SK-N-SH (cell line): Measurements from ENCODE around the gene MTAP. TPM values are rescaled to one million over a fixed set of nuclear protein-coding genes. Genes with fewer than 3 reads are reported as not detected.

ENCODE experiments used
- CTCF ChIA-PET: fragments of 300-600, 350-600 bp; formaldehyde crosslinking; extraction: SDS; loops from one replicate; lab custom pipeline; 2021; lab: Yijun Ruan, JAX
- POLR2A ChIA-PET: fragments of 350-600 bp; sonication (Branson Sonifier 250); formaldehyde crosslinking; extraction: SDS; loops from one replicate; lab custom pipeline; 2020; ENCODE audit warnings: antibody characterized with exemption, inconsistent platforms; lab: Yijun Ruan, JAX
- DNase-seq: peaks from one replicate; pipeline ENCODE4 v3.0.0; 2012
- H2AFZ ChIP-seq: fragments of 200-600 bp; sonication (generic); 2 replicates; pipeline ENCODE4 v1.8.1; 2016; ENCODE audit warnings: antibody characterized with exemption, mild to moderate bottlenecking, low read depth
- H3F3A ChIP-seq: fragments of 200-600 bp; sonication (generic); replicated peaks from 2 replicates; pipeline ENCODE3; 2016; ENCODE audit warnings: antibody characterized with exemption, mild to moderate bottlenecking; ENCODE audit not compliant: insufficient read depth
- H3K27ac ChIP-seq, 2 experiments: fragments of 200-500 bp in 1 of 2; fragments of 200-600 bp in 1 of 2; sonication (Bioruptor generic) in 1 of 2; sonication (generic), shearing (Covaris generic) in 1 of 2; 2 replicates each; pipeline versions ENCODE4 v1.5.1 to v1.6.1; 2014 to 2016; ENCODE audit warnings: low read depth in 2 of 2, inconsistent platforms in 1 of 2, low read length in 1 of 2, mild to moderate bottlenecking in 1 of 2, mixed read lengths in 1 of 2
- H3K27me3 ChIP-seq: fragments of 200-600 bp; sonication (generic), shearing (Covaris generic); 2 replicates; pipeline ENCODE4 v1.6.1; 2016; ENCODE audit warnings: mixed run types; ENCODE audit not compliant: insufficient read depth
- H3K36me3 ChIP-seq, 2 experiments: fragments of 200-500 bp in 1 of 2; fragments of 200-600 bp in 1 of 2; sonication (Bioruptor generic) in 1 of 2; sonication (generic) in 1 of 2; replicated peaks in 1 of 2; 2 replicates each; pipeline versions ENCODE3 to v1.5.1; 2014 to 2016; ENCODE audit warnings: low read length in 1 of 2, mild to moderate bottlenecking in 1 of 2; ENCODE audit not compliant: insufficient read depth in 2 of 2, control insufficient read depth in 1 of 2
- H3K4me1 ChIP-seq, 2 experiments: fragments of 200-500 bp in 1 of 2; fragments of 200-600 bp in 1 of 2; sonication (Bioruptor generic) in 1 of 2; sonication (generic), shearing (Covaris generic) in 1 of 2; 2 replicates each; pipeline versions ENCODE4 v1.5.1 to v1.6.1; 2014 to 2016; ENCODE audit warnings: low read depth in 1 of 2, low read length in 1 of 2, mixed run types in 1 of 2; ENCODE audit not compliant: insufficient read depth in 2 of 2, control insufficient read depth in 1 of 2
- H3K4me2 ChIP-seq: fragments of 200-600 bp; sonication (generic), shearing (Covaris generic); 2 replicates; pipeline ENCODE4 v1.6.1; 2017; ENCODE audit warnings: mixed run types
- H3K4me3 ChIP-seq, 2 experiments: fragments of 200-500 bp in 1 of 2; fragments of 200-600 bp in 1 of 2; sonication (Bioruptor generic) in 1 of 2; sonication (generic), shearing (Covaris generic) in 1 of 2; 2 replicates each; pipeline versions ENCODE4 v1.5.1 to v1.8.1; 2014 to 2016; ENCODE audit warnings: low read depth in 2 of 2, inconsistent platforms in 1 of 2, low read length in 1 of 2, mild to moderate bottlenecking in 1 of 2, mixed read lengths in 1 of 2, moderate library complexity in 1 of 2
- H3K79me2 ChIP-seq: fragments of 200-600 bp; sonication (generic); 2 replicates; pipeline ENCODE4 v1.8.1; 2017; ENCODE audit warnings: mild to moderate bottlenecking; ENCODE audit not compliant: insufficient read depth
- H3K9ac ChIP-seq: fragments of 200-600 bp; sonication (generic); 2 replicates; pipeline ENCODE4 v1.6.1; 2017; ENCODE audit warnings: mixed run types
- H3K9me2 ChIP-seq: fragments of 200-600 bp; sonication (generic); 2 replicates; pipeline ENCODE4 v1.6.1; 2017; ENCODE audit warnings: mixed run types
- H3K9me3 ChIP-seq: fragments of 200-600 bp; sonication (generic); 2 replicates; pipeline ENCODE4 v1.6.1; 2017; ENCODE audit warnings: mixed run types, mild to moderate bottlenecking, moderate library complexity
- H4K20me1 ChIP-seq: fragments of 200-600 bp; sonication (generic); 2 replicates; pipeline ENCODE4 v1.6.1; 2017; ENCODE audit warnings: mild to moderate bottlenecking, mixed run types; ENCODE audit not compliant: insufficient read depth
- EZH2phosphoT487 ChIP-seq: fragments of 200-600 bp; sonication (generic); IDR thresholded peaks from 2 replicates; pipeline ENCODE4 v1.6.1; 2017; ENCODE audit warnings: low read depth, mixed run types, mild to moderate bottlenecking, antibody characterized with exemption, moderate library complexity, borderline replicate concordance
- GABPA ChIP-seq: IDR thresholded peaks from 2 replicates; pipeline ENCODE4 v1.4.0; 2012; ENCODE audit warnings: low read depth, mild to moderate bottlenecking
- JUND ChIP-seq: IDR thresholded peaks from 2 replicates; pipeline ENCODE4 v1.4.0; 2012
- MXI1 ChIP-seq: IDR thresholded peaks from 2 replicates; pipeline ENCODE4 v1.6.1; 2012; ENCODE audit warnings: mild to moderate bottlenecking, low read depth, low read length, improper control_type of control experiment
- NFIC ChIP-seq: IDR thresholded peaks from 2 replicates; pipeline ENCODE4 v1.4.0; 2012; ENCODE audit warnings: borderline replicate concordance
- NRF1 ChIP-seq: IDR thresholded peaks from 2 replicates; pipeline ENCODE4 v1.6.1; 2012; ENCODE audit warnings: low read depth, mild to moderate bottlenecking, low read length
- RFX5 ChIP-seq: IDR thresholded peaks from 2 replicates; pipeline ENCODE4 v1.6.1; 2012; ENCODE audit warnings: mild to moderate bottlenecking, improper control_type of control experiment, low read length
- RXRA ChIP-seq: IDR thresholded peaks from 2 replicates; pipeline ENCODE4 v1.4.0; 2012; ENCODE audit warnings: low read depth, mild to moderate bottlenecking, borderline replicate concordance
- SMC3 ChIP-seq: IDR thresholded peaks from 2 replicates; pipeline ENCODE4 v1.6.1; 2012; ENCODE audit warnings: low read depth, low read length, improper control_type of control experiment
- YY1 ChIP-seq: IDR thresholded peaks from 2 replicates; pipeline ENCODE4 v1.4.0; 2012; ENCODE audit warnings: low read depth, mild to moderate bottlenecking
- WGBS: methylation state at CpG from one replicate; pipeline ENCODE4 v1.1.6; 2017; ENCODE audit warnings: low lambda C conversion rate; 5-methylcytosine and 5-hydroxymethylcytosine counted together
- polyA plus RNA-seq, 3 experiments: library from polyadenylated mRNA; depleted of rRNA; stranded (reverse); fragments of >200 nt; gene quantifications; 2 replicates each; pipeline ENCODE4 v1.2.3, GENCODE V29; 2012
- TF ChIP-seq, protein P1 (sequence below): IDR thresholded peaks from 2 replicates; pipeline ENCODE4; 2012
- TF ChIP-seq, protein P2 (sequence below): IDR thresholded peaks from 2 replicates; pipeline ENCODE4 v1.6.1; 2012; ENCODE audit warnings: mild to moderate bottlenecking, low read depth, low read length, moderate library complexity
- TF ChIP-seq, protein P3 (sequence below): fragments of 150-350 bp; IDR thresholded peaks from 2 replicates; pipeline ENCODE4 v1.6.1; 2017; ENCODE audit warnings: antibody characterized with exemption, low read length, low read depth, borderline replicate concordance
- TF ChIP-seq, protein P4 (sequence below): IDR thresholded peaks from 2 replicates; pipeline ENCODE4 v1.4.0; 2012; ENCODE audit warnings: low read depth

Gene MTAP
- polyA plus RNA-seq, 1 of the 3 experiments (the other 2 are of a cell fraction), result 9.8 TPM

DNA sequence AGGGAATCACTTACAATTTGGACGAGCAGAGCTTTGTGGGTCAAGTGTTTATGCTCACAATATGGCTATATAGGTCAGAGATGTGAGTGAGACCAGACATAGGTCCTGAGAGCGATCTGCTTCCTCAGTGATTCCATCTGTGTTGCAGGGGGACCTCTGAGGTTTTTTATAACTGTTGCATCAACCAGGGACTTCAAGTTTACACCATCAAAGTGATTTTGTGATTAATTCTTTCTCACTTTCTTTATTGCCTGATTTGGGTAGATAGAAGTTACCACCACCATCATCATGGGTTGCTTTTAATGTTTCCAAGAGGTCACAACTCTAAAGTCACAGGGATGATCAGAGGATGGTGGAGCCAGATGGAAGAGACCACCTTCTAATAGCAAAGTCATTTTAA is 7.0 kb upstream of the MTAP start:
- H3K79me2 ChIP-seq, result no peaks in the 10 kb centered on the region
- H3F3A ChIP-seq, result no peaks in the 10 kb centered on the region
- no peak overlapping the region for H3K4me2 ChIP-seq
- H3K9ac ChIP-seq, result no peak overlapping the region
- CTCF ChIA-PET, result interaction anchor here (1.0 kb wide), 1 partner anchor 18 kb away, joined by 4 read pairs; no protein-coding TSS in a partner anchor
- no peaks in the 10 kb centered on the region for H3K9me3 ChIP-seq
- no peak overlapping the region for H3K4me3 ChIP-seq
- no peak for DNase-seq
- peaks cover 51% of the 10 kb centered on the region for H3K27me3 ChIP-seq
- no peak overlapping the region for H2AFZ ChIP-seq
- POLR2A ChIA-PET, result no interaction called here
- TF ChIP-seq RXRA (no peak), SMC3 (no peak), MXI1 (no peak), GABPA (no peak), NRF1 (no peak)
- TF ChIP-seq, protein P1, sequence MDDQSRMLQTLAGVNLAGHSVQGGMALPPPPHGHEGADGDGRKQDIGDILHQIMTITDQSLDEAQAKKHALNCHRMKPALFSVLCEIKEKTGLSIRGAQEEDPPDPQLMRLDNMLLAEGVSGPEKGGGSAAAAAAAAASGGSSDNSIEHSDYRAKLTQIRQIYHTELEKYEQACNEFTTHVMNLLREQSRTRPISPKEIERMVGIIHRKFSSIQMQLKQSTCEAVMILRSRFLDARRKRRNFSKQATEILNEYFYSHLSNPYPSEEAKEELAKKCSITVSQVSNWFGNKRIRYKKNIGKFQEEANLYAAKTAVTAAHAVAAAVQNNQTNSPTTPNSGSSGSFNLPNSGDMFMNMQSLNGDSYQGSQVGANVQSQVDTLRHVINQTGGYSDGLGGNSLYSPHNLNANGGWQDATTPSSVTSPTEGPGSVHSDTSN, result no peak
- TF ChIP-seq, all 33 proteins: peak for 0
- H3K27ac ChIP-seq, result no peak overlapping the region
- H4K20me1 ChIP-seq, result no peaks in the 10 kb centered on the region
- 20% methylated on average over 2 of the region's 2 CpGs for WGBS
- no peaks in the 10 kb centered on the region for H3K36me3 ChIP-seq
- no peaks in the 10 kb centered on the region for H3K9me2 ChIP-seq
- no peaks in the 10 kb centered on the region for H3K4me1 ChIP-seq

DNA sequence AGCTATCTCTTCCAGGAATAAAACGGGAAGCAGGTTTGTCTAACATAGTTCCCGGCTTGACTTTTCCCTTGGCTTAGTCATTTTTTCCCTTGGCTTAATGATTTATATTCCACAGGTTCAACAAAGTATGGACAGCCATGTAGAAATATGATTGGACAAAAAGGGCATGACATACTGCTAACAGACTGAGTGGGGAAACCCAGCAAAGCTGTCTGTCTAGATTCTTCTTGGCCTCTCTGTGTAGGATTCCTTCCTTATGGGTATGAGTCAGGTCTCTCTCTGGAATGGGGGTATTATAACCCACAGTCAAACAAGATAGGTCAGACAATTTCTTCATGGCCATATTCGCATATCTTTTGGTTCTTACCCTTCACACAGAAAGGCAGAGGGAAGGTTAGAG is 5.7 kb upstream of the MTAP start:
- Histone ChIP-seq H3K27ac (no peak overlapping the region), H3K27me3 (peaks cover 39% of the 10 kb centered on the region), H3K79me2 (no peaks in the 10 kb centered on the region), H3K9me2 (no peaks in the 10 kb centered on the region), H3K4me1 (peaks cover 0 to 4% of the 10 kb centered on the region in 2 experiments; a peak in 1 of 4 replicates), H4K20me1 (no peaks in the 10 kb centered on the region), H3K9ac (no peak overlapping the region), H3K4me3 (no peak overlapping the region), H3F3A (no peaks in the 10 kb centered on the region), H3K9me3 (no peaks in the 10 kb centered on the region), H3K4me2 (no peak overlapping the region), H3K36me3 (no peaks in the 10 kb centered on the region), H2AFZ (no peak overlapping the region)
- POLR2A ChIA-PET, result no interaction called here
- WGBS, result 26% methylated on average over 3 of the region's 3 CpGs
- TF ChIP-seq, protein P2, sequence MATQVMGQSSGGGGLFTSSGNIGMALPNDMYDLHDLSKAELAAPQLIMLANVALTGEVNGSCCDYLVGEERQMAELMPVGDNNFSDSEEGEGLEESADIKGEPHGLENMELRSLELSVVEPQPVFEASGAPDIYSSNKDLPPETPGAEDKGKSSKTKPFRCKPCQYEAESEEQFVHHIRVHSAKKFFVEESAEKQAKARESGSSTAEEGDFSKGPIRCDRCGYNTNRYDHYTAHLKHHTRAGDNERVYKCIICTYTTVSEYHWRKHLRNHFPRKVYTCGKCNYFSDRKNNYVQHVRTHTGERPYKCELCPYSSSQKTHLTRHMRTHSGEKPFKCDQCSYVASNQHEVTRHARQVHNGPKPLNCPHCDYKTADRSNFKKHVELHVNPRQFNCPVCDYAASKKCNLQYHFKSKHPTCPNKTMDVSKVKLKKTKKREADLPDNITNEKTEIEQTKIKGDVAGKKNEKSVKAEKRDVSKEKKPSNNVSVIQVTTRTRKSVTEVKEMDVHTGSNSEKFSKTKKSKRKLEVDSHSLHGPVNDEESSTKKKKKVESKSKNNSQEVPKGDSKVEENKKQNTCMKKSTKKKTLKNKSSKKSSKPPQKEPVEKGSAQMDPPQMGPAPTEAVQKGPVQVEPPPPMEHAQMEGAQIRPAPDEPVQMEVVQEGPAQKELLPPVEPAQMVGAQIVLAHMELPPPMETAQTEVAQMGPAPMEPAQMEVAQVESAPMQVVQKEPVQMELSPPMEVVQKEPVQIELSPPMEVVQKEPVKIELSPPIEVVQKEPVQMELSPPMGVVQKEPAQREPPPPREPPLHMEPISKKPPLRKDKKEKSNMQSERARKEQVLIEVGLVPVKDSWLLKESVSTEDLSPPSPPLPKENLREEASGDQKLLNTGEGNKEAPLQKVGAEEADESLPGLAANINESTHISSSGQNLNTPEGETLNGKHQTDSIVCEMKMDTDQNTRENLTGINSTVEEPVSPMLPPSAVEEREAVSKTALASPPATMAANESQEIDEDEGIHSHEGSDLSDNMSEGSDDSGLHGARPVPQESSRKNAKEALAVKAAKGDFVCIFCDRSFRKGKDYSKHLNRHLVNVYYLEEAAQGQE, result no peak
- TF ChIP-seq JUND, result no peak
- TF ChIP-seq RXRA, result no peak
- no peak for TF ChIP-seq RFX5
- TF ChIP-seq YY1, result no peak
- TF ChIP-seq, protein P3, sequence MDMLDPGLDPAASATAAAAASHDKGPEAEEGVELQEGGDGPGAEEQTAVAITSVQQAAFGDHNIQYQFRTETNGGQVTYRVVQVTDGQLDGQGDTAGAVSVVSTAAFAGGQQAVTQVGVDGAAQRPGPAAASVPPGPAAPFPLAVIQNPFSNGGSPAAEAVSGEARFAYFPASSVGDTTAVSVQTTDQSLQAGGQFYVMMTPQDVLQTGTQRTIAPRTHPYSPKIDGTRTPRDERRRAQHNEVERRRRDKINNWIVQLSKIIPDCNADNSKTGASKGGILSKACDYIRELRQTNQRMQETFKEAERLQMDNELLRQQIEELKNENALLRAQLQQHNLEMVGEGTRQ, result no peak
- TF ChIP-seq GABPA, result no peak
- TF ChIP-seq MXI1, result no peak
- TF ChIP-seq, protein P4, sequence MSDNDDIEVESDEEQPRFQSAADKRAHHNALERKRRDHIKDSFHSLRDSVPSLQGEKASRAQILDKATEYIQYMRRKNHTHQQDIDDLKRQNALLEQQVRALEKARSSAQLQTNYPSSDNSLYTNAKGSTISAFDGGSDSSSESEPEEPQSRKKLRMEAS, result no peak
- TF ChIP-seq SMC3, result no peak
- TF ChIP-seq EZH2phosphoT487, result no peak
- no peak for TF ChIP-seq NFIC
- no peak for DNase-seq
- CTCF ChIA-PET, result no interaction called here
